Stimulated activated CD4-positive, alpha-beta T cell treated with anti-CD3 and anti-CD28 coated beads, Interleukin-15, amount 100 ng/mL, for 24 hours (primary cell): ENCODE data around the gene TEX53.

Experiments
- DNase-seq: peaks from one replicate; pipeline ENCODE4 v3.0.0-alpha.2; 2020

Gene TEX53

GRCh38 chr9:114657705-114658104 is at the start of gene TEX53:
TEX53 (minus strand) TSS chr9:114657805; CDS start chr9:114657774, 31 bp downstream.
- no peak for DNase-seq

- DNase-seq = no peak
These were observed 49.1 kb upstream of the TEX53 start for GRCh38 chr9:114706711-114707110.

- no peak for DNase-seq
These were observed 44.4 kb upstream of the TEX53 start for GRCh38 chr9:114701988-114702387.

GRCh38 chr9:114697951-114698351 is 40.3 kb upstream of the TEX53 start:
- peak; percentile 62 for DNase-seq

GRCh38 chr9:114696814-114697544 is 39.4 kb upstream of the TEX53 start:
- DNase-seq = peak; percentile 86

GRCh38 chr9:114695948-114696347 is 38.3 kb upstream of the TEX53 start:
- no peak for DNase-seq

GRCh38 chr9:114694719-114695269 is 37.2 kb upstream of the TEX53 start:
- DNase-seq = peak; percentile 41

GRCh38 chr9:114694146-114694545 is 36.5 kb upstream of the TEX53 start:
- DNase-seq = no peak

- DNase-seq = no peak
These were observed 35.7 kb upstream of the TEX53 start for GRCh38 chr9:114693248-114693855.

- no peak for DNase-seq
These were observed 34.3 kb upstream of the TEX53 start for GRCh38 chr9:114691956-114692295.

- peak; percentile 83 for DNase-seq
These were observed 33.7 kb upstream of the TEX53 start for GRCh38 chr9:114691046-114691955.

GRCh38 chr9:114690308-114690707 is 32.7 kb upstream of the TEX53 start:
- peak; percentile 27 for DNase-seq

GRCh38 chr9:114689813-114690212 is 32.2 kb upstream of the TEX53 start:
- no peak for DNase-seq

- no peak for DNase-seq
These were observed 31.5 kb upstream of the TEX53 start for GRCh38 chr9:114688909-114689610.

- no peak for DNase-seq
These were observed 30.8 kb upstream of the TEX53 start for GRCh38 chr9:114688379-114688778.

GRCh38 chr9:114687034-114687433 is 29.4 kb upstream of the TEX53 start:
- no peak for DNase-seq

GRCh38 chr9:114685951-114686350 is 28.3 kb upstream of the TEX53 start:
- no peak for DNase-seq

- peak; percentile 52 for DNase-seq
These were observed 26.4 kb upstream of the TEX53 start for GRCh38 chr9:114684036-114684435.

GRCh38 chr9:114682846-114683245 is 25.2 kb upstream of the TEX53 start:
- no peak for DNase-seq

- DNase-seq = peak; percentile 89
These were observed 24.2 kb upstream of the TEX53 start, which contains the start of gene TEX48 for GRCh38 chr9:114681594-114682332. TEX48 (minus strand) TSS chr9:114682192; CDS start chr9:114671723, 10,469 bp downstream.

- no peak for DNase-seq
These were observed 22.8 kb upstream of the TEX53 start for GRCh38 chr9:114680259-114681001.
